Testis (tissue), 2 donors: ENCODE results near the gene TYW1.
"Not testable (repeated sequence)": the region's sequence is repeated elsewhere in the genome, so short reads cannot be mapped to it uniquely, and the experiment has no call there.

Experiments
- POLR2A ChIP-seq: fragments of 450-650 bp; IDR thresholded peaks from one replicate; pipeline ENCODE4 v1.6.1; 2017; ENCODE audit warnings: antibody characterized with exemption, mild to moderate bottlenecking, moderate library complexity
- TF ChIP-seq, protein P1 (sequence below), 3 experiments: fragments of 450-650 bp in 2 of 3; fragments of 200-600 bp in 1 of 3; sonication (generic) in 1 of 3; IDR thresholded peaks; one replicate each; pipeline ENCODE4 v1.5.1; 2016 to 2019; ENCODE audit warnings: antibody characterized with exemption in 3 of 3, mild to moderate bottlenecking in 2 of 3, moderate library complexity in 1 of 3

DNA sequence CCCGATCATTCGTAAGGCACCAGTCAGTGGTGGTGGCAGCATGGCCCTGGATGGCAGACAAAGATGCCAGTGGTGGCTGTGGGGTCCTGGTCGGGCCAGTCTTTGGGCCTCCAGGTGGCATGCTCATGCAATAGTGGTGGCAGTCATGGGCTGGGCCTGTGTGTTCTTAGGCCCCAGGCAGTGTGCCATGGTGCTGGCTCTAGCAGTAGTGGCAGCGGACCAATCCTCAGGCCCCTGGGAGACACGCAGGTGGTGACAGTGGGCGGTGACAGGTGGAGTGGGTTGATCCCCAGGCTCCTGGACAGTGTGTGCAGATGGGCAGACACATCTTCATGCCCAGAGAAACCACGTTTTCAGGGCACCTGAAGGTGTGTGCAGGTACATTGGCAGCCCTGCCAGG is 159.4 kb downstream of the TYW1 start:
- TF ChIP-seq, protein P1, sequence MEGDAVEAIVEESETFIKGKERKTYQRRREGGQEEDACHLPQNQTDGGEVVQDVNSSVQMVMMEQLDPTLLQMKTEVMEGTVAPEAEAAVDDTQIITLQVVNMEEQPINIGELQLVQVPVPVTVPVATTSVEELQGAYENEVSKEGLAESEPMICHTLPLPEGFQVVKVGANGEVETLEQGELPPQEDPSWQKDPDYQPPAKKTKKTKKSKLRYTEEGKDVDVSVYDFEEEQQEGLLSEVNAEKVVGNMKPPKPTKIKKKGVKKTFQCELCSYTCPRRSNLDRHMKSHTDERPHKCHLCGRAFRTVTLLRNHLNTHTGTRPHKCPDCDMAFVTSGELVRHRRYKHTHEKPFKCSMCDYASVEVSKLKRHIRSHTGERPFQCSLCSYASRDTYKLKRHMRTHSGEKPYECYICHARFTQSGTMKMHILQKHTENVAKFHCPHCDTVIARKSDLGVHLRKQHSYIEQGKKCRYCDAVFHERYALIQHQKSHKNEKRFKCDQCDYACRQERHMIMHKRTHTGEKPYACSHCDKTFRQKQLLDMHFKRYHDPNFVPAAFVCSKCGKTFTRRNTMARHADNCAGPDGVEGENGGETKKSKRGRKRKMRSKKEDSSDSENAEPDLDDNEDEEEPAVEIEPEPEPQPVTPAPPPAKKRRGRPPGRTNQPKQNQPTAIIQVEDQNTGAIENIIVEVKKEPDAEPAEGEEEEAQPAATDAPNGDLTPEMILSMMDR (IDR thresholded peaks at IDR 0.05): not testable (repeated sequence)
- TF ChIP-seq POLR2A: not testable (repeated sequence)
